H9 (cell line): ENCODE measurements around the gene KIF26B. TPM values are rescaled to one million over a fixed set of nuclear protein-coding genes. Genes with fewer than 3 reads are reported as not detected.

Experiments used
- DNase-seq: peaks from one replicate; pipeline ENCODE4 v3.0.0-alpha.2; 2017
- H2AFZ ChIP-seq: one replicate; pipeline ENCODE4 v1.6.1; 2013; ENCODE audit warnings: mild to moderate bottlenecking, low read length, control low read depth, moderate library complexity
- H2AK5ac ChIP-seq: 2 replicates; pipeline ENCODE4 v1.6.1; 2013; ENCODE audit warnings: low read length, control low read depth, mixed read lengths; ENCODE audit not compliant: insufficient read length
- H2BK120ac ChIP-seq: one replicate; pipeline ENCODE4 v1.6.1; 2013; ENCODE audit warnings: low read depth, mild to moderate bottlenecking, low read length, control low read depth, inconsistent platforms; ENCODE audit not compliant: poor library complexity, severe bottlenecking
- H2BK12ac ChIP-seq: 2 replicates; pipeline ENCODE4 v1.6.1; 2013; ENCODE audit warnings: low read length, control low read depth, mixed read lengths, low read depth; ENCODE audit not compliant: insufficient read length
- H2BK15ac ChIP-seq: 2 replicates; pipeline ENCODE4 v1.6.1; 2013; ENCODE audit warnings: low read depth, low read length, control low read depth
- H2BK20ac ChIP-seq: one replicate; pipeline ENCODE4 v1.6.1; 2013; ENCODE audit warnings: low read depth, mild to moderate bottlenecking, low read length, control low read depth, inconsistent platforms; ENCODE audit not compliant: poor library complexity, severe bottlenecking
- H2BK5ac ChIP-seq: 2 replicates; pipeline ENCODE4 v1.6.1; 2013; ENCODE audit warnings: low read length, control low read depth, mixed read lengths; ENCODE audit not compliant: insufficient read length
- H3K14ac ChIP-seq: 2 replicates; pipeline ENCODE4 v1.6.1; 2013; ENCODE audit warnings: low read length, control low read depth; ENCODE audit not compliant: insufficient read depth
- H3K18ac ChIP-seq: 2 replicates; pipeline ENCODE4 v1.6.1; 2013; ENCODE audit warnings: low read depth, mild to moderate bottlenecking, mixed read lengths, low read length, control low read depth; ENCODE audit not compliant: insufficient read length
- H3K23ac ChIP-seq: 2 replicates; pipeline ENCODE4 v1.6.1; 2013; ENCODE audit warnings: low read length, control low read depth, mixed read lengths, low read depth; ENCODE audit not compliant: insufficient read length
- H3K23me2 ChIP-seq: 2 replicates; pipeline ENCODE4 v1.6.1; 2013; ENCODE audit warnings: low read depth, mild to moderate bottlenecking, mixed read lengths, low read length, control low read depth; ENCODE audit not compliant: insufficient read length, poor library complexity, severe bottlenecking
- H3K27ac ChIP-seq: 2 replicates; pipeline ENCODE4 v1.5.1; 2013; ENCODE audit warnings: low read length, control low read depth, mixed read lengths, low read depth; ENCODE audit not compliant: insufficient read length
- H3K27me3 ChIP-seq: 2 replicates; pipeline ENCODE4 v1.6.1; 2013; ENCODE audit warnings: low read length, control low read depth, inconsistent platforms; ENCODE audit not compliant: insufficient read depth
- H3K4ac ChIP-seq: 2 replicates; pipeline ENCODE4 v1.6.1; 2013; ENCODE audit warnings: low read depth, mild to moderate bottlenecking, control low read depth, inconsistent platforms, low read length, moderate library complexity
- H3K4me1 ChIP-seq: 2 replicates; pipeline ENCODE4 v1.6.1; 2013; ENCODE audit warnings: low read length, control low read depth, inconsistent platforms; ENCODE audit not compliant: insufficient read depth
- H3K4me2 ChIP-seq: 2 replicates; pipeline ENCODE4 v1.6.1; 2013; ENCODE audit warnings: low read length, control low read depth, mixed read lengths; ENCODE audit not compliant: insufficient read length, insufficient read depth
- H3K56ac ChIP-seq: 2 replicates; pipeline ENCODE4 v1.6.1; 2013; ENCODE audit warnings: low read depth, mild to moderate bottlenecking, mixed read lengths, low read length, control low read depth; ENCODE audit not compliant: insufficient read length
- H3K79me1 ChIP-seq: 2 replicates; pipeline ENCODE4 v1.6.1; 2013; ENCODE audit warnings: low read depth, mild to moderate bottlenecking, moderate library complexity, low read length, control low read depth, inconsistent platforms; ENCODE audit not compliant: insufficient read depth, poor library complexity, severe bottlenecking
- H3K79me2 ChIP-seq: 2 replicates; pipeline ENCODE4 v1.6.1; 2013; ENCODE audit warnings: low read length, control low read depth, inconsistent platforms; ENCODE audit not compliant: insufficient read depth
- H3K9ac ChIP-seq: 2 replicates; pipeline ENCODE4 v1.6.1; 2013; ENCODE audit warnings: low read length, control low read depth, mixed read lengths; ENCODE audit not compliant: insufficient read length; ENCODE audit errors: extremely low read depth
- H3K9me3 ChIP-seq: one replicate; pipeline ENCODE4 v1.6.1; 2013; ENCODE audit warnings: low read depth, low read length, inconsistent platforms; ENCODE audit not compliant: control insufficient read depth
- H3T11ph ChIP-seq: one replicate; pipeline ENCODE4 v1.6.1; 2013; ENCODE audit warnings: mild to moderate bottlenecking, low read length, control low read depth, inconsistent platforms
- H4K20me1 ChIP-seq: one replicate; pipeline ENCODE4 v1.6.1; 2013; ENCODE audit not compliant: control insufficient read depth, insufficient read length, insufficient read depth
- H4K5ac ChIP-seq: 2 replicates; pipeline ENCODE4 v1.6.1; 2013; ENCODE audit warnings: low read depth, mild to moderate bottlenecking, mixed read lengths, low read length, control low read depth; ENCODE audit not compliant: insufficient read length
- H4K8ac ChIP-seq: replicated peaks from 2 replicates; pipeline ENCODE4 v1.6.1; 2013; ENCODE audit warnings: low read length, control low read depth, mixed read lengths, low read depth; ENCODE audit not compliant: insufficient read length
- H4K91ac ChIP-seq: 2 replicates; pipeline ENCODE4 v1.6.1; 2013; ENCODE audit warnings: low read depth, mild to moderate bottlenecking, moderate library complexity, mixed read lengths, low read length, control low read depth; ENCODE audit not compliant: insufficient read length
- H3K27ac Mint-ChIP-seq, 3 experiments: 2 replicates in 2 of 3; 3 replicates in 1 of 3; pipeline ENCODE4 v1.8.0; 2020 to 2021; ENCODE audit warnings: mixed read lengths in 3 of 3, mild to moderate bottlenecking in 1 of 3, moderate library complexity in 1 of 3
- H3K27me3 Mint-ChIP-seq: 2 replicates; pipeline ENCODE4 v1.8.0; 2021; ENCODE audit warnings: low read depth, mild to moderate bottlenecking, moderate library complexity, mixed read lengths
- H3K36me3 Mint-ChIP-seq, 3 experiments: 2 replicates in 2 of 3; 3 replicates in 1 of 3; pipeline ENCODE4 v1.8.0; 2020 to 2021; ENCODE audit warnings: low read depth in 3 of 3, mixed read lengths in 3 of 3; ENCODE audit not compliant: insufficient read depth in 1 of 3
- H3K4me1 Mint-ChIP-seq, 2 experiments: 2 replicates each; pipeline ENCODE4 v1.8.0; 2020; ENCODE audit warnings: mixed read lengths in 2 of 2
- H3K4me3 Mint-ChIP-seq, 2 experiments: 2 replicates in 1 of 2; 3 replicates in 1 of 2; pipeline ENCODE4 v1.8.0; 2020 to 2021; ENCODE audit warnings: mild to moderate bottlenecking in 2 of 2, mixed read lengths in 2 of 2, moderate library complexity in 1 of 2
- H3K9me3 Mint-ChIP-seq, 2 experiments: 2 replicates in 1 of 2; 3 replicates in 1 of 2; pipeline ENCODE4 v1.8.0; 2020; ENCODE audit warnings: mild to moderate bottlenecking in 2 of 2, mixed read lengths in 2 of 2, moderate library complexity in 1 of 2
- CTCF ChIP-seq: fragments of 200-600 bp; sonication (generic); conservative IDR thresholded peaks from 3 replicates; pipeline ENCODE4 v1.8.0; 2021; ENCODE audit warnings: antibody characterized with exemption, mild to moderate bottlenecking
- WGBS: extraction: QIAGEN DNeasy Blood & Tissue Kit; methylation state at CpG from one replicate; pipeline ENCODE4 v1.1.7; 2013; ENCODE audit warnings: missing lambda C conversion rate, low lambda C conversion rate, mixed read lengths; ENCODE audit not compliant: insufficient read length; ENCODE audit errors: extremely low coverage; 5-methylcytosine and 5-hydroxymethylcytosine counted together
- total RNA-seq: library from RNA; stranded (reverse); gene quantifications from 2 replicates; pipeline ENCODE4 v1.2.1, GENCODE V29; 2021

Gene KIF26B
- total RNA-seq, 1 experiment from 2014 or later, result 0.13 TPM

GRCh38 chr1:245428681-245429080 lies 273.9 kb downstream of the KIF26B start:
- DNase-seq, result no peak
- Mint-ChIP-seq H3K4me1 (peaks cover 0 to 4% of the 10 kb centered on the region in 2 experiments; a peak in 2 of 4 replicates), H3K4me3 (no peak overlapping the region), H3K27me3 (no peaks in the 10 kb centered on the region; the same call in 1 of the 2 replicates), H3K9me3 (no peaks in the 10 kb centered on the region), H3K36me3 (no peaks in the 10 kb centered on the region), H3K27ac (no peak overlapping the region)
- H4K5ac ChIP-seq, result no peak overlapping the region
- H3T11ph ChIP-seq, result no peak overlapping the region
- no peaks in the 10 kb centered on the region for H3K9me3 ChIP-seq
- TF ChIP-seq CTCF, result no peak
- no peaks in the 10 kb centered on the region for H3K27me3 ChIP-seq
- H3K79me1 ChIP-seq, result no peaks in the 10 kb centered on the region
- no peak overlapping the region for H4K8ac ChIP-seq
- no peaks in the 10 kb centered on the region for H3K79me2 ChIP-seq
- H2BK20ac ChIP-seq, result no peak overlapping the region
- H3K23ac ChIP-seq, result no peak overlapping the region
- no peak overlapping the region for H2BK12ac ChIP-seq
- no peak overlapping the region for H3K27ac ChIP-seq
- WGBS, result no CpG with 5 or more reads among the region's 4 CpGs
- no peak overlapping the region for H2AK5ac ChIP-seq
- H3K4me2 ChIP-seq, result no peak overlapping the region
- no peak overlapping the region for H2BK120ac ChIP-seq
- H4K20me1 ChIP-seq, result no peaks in the 10 kb centered on the region
- no peak overlapping the region for H2AFZ ChIP-seq
- no peak overlapping the region for H3K18ac ChIP-seq
- no peak overlapping the region for H3K56ac ChIP-seq
- H3K23me2 ChIP-seq, result peaks cover 3% of the 10 kb centered on the region
- no peak overlapping the region for H2BK15ac ChIP-seq
- no peaks in the 10 kb centered on the region for H3K4me1 ChIP-seq
- no peak overlapping the region for H2BK5ac ChIP-seq
- no peak overlapping the region for H3K9ac ChIP-seq
- H3K14ac ChIP-seq, result no peak overlapping the region
- H3K4ac ChIP-seq, result no peak overlapping the region
- H4K91ac ChIP-seq, result no peak overlapping the region
